B cell (primary cell): ENCODE data around the gene TPGS2. TPM values are rescaled to one million over a fixed set of nuclear protein-coding genes. Genes with fewer than 3 reads are reported as not detected.

Experiments
- ATAC-seq: fragments of 200-7000 bp; cut with Tn5 transposase; one replicate; pipeline ENCODE4 v1.10.0; 2021; ENCODE audit warnings: low read depth, mild to moderate bottlenecking, moderate number of reproducible peaks, moderate library complexity
- CTCF ChIA-PET: fragments of 350-600 bp; sonication (Branson Sonifier 250); formaldehyde crosslinking; loops from one replicate; lab custom pipeline; 2021; ENCODE audit warnings: antibody characterized with exemption, inconsistent platforms; lab: Charles Lee
- POLR2A ChIA-PET: fragments of 350-600 bp; sonication (Branson Sonifier 250); formaldehyde crosslinking; loops from one replicate; lab custom pipeline; 2021; ENCODE audit warnings: antibody characterized with exemption; lab: Charles Lee
- DNase-seq: peaks from one replicate; pipeline ENCODE4 v3.0.0; 2013
- H2AFZ ChIP-seq: 2 replicates; pipeline ENCODE4 v1.6.1; 2012; ENCODE audit warnings: mild to moderate bottlenecking, low read depth, low read length; ENCODE audit not compliant: insufficient read depth, poor library complexity, severe bottlenecking
- H3K27ac ChIP-seq, 2 donors: 1 replicate in 1 of 2; 2 replicates in 1 of 2; pipeline ENCODE4 v1.5.1; 2012 to 2013; ENCODE audit warnings: low read length in 2 of 2, mild to moderate bottlenecking in 2 of 2, moderate library complexity in 1 of 2
- H3K27me3 ChIP-seq, 4 experiments: fragments of 200-600 bp in 1 of 4; sonication (generic) in 1 of 4; replicated peaks in 1 of 4; 1 replicate in 2 of 4; 2 replicates in 2 of 4; pipeline versions ENCODE4 v1.6.1 to v1.7.0; 2013 to 2016; ENCODE audit warnings: low read length in 3 of 4, mild to moderate bottlenecking in 2 of 4, mixed read lengths in 1 of 4, moderate library complexity in 1 of 4; ENCODE audit not compliant: insufficient read depth in 4 of 4, control insufficient read depth in 3 of 4; ENCODE audit errors: control extremely low read depth in 1 of 4
- H3K36me3 ChIP-seq, 2 experiments: replicated peaks in 1 of 2; 1 replicate in 1 of 2; 2 replicates in 1 of 2; pipeline versions ENCODE4 v1.6.1 to v1.7.1; 2013; ENCODE audit warnings: low read length in 1 of 2; ENCODE audit not compliant: insufficient read depth in 2 of 2, control insufficient read depth in 1 of 2; ENCODE audit errors: control extremely low read depth in 1 of 2, extremely low read depth in 1 of 2
- H3K4me1 ChIP-seq, 2 donors: fragments of 200-600 bp in 1 of 2; sonication (generic) in 1 of 2; 1 replicate in 1 of 2; 2 replicates in 1 of 2; pipeline versions ENCODE4 v1.5.1 to v1.6.1; 2013 to 2017; ENCODE audit warnings: low read length in 2 of 2; ENCODE audit not compliant: control insufficient read depth in 2 of 2, insufficient read depth in 2 of 2
- H3K4me2 ChIP-seq: replicated peaks from 2 replicates; pipeline ENCODE3; 2012; ENCODE audit warnings: mild to moderate bottlenecking, low read depth, low read length; ENCODE audit not compliant: poor library complexity, severe bottlenecking
- H3K4me3 ChIP-seq, 5 experiments: fragments of 200-600 bp in 1 of 5; sonication (generic) in 1 of 5; 1 replicate in 3 of 5; 2 replicates in 2 of 5; pipeline versions ENCODE4 v1.5.1 to v1.7.0; 2011 to 2016; ENCODE audit warnings: low read length in 4 of 5, mild to moderate bottlenecking in 4 of 5, low read depth in 2 of 5, control low read depth in 1 of 5, moderate library complexity in 1 of 5; ENCODE audit not compliant: insufficient read depth in 1 of 5; ENCODE audit errors: control extremely low read depth in 1 of 5, extremely low read depth in 1 of 5
- H3K79me2 ChIP-seq: fragments of 200-600 bp; sonication (generic); one replicate; pipeline ENCODE4 v1.6.0; 2016; ENCODE audit warnings: low read length; ENCODE audit not compliant: control insufficient read depth, insufficient read depth
- H3K9ac ChIP-seq: fragments of 200-600 bp; sonication (generic); 2 replicates; pipeline ENCODE4 v1.6.1; 2017; ENCODE audit warnings: mild to moderate bottlenecking, low read length, moderate library complexity
- H3K9me3 ChIP-seq, 3 donors: one replicate each; pipeline versions ENCODE4 v1.6.1 to v1.7.1; 2013; ENCODE audit warnings: low read length in 2 of 3; ENCODE audit not compliant: control insufficient read depth in 2 of 3, insufficient read depth in 1 of 3; ENCODE audit errors: control extremely low read depth in 1 of 3
- H4K20me1 ChIP-seq: 2 replicates; pipeline ENCODE4 v1.6.0; 2012; ENCODE audit warnings: mild to moderate bottlenecking, low read length; ENCODE audit not compliant: insufficient read depth, control insufficient read depth, poor library complexity, severe bottlenecking
- H3K27ac Mint-ChIP-seq: one replicate; pipeline ENCODE4 v1.8.0; 2021; ENCODE audit warnings: mixed read lengths
- H3K27me3 Mint-ChIP-seq: one replicate; pipeline ENCODE4 v1.8.0; 2021; ENCODE audit warnings: mixed read lengths
- H3K4me1 Mint-ChIP-seq: one replicate; pipeline ENCODE4 v1.8.0; 2021; ENCODE audit warnings: mixed read lengths
- H3K4me3 Mint-ChIP-seq: one replicate; pipeline ENCODE4 v1.8.0; 2021; ENCODE audit warnings: mixed read lengths
- H3K9me3 Mint-ChIP-seq: one replicate; pipeline ENCODE4 v1.8.0; 2022; ENCODE audit warnings: mixed read lengths; ENCODE audit not compliant: insufficient read depth
- EZH2 ChIP-seq: IDR thresholded peaks from 2 replicates; pipeline ENCODE4 v1.6.1; 2012; ENCODE audit warnings: borderline replicate concordance, low read depth, mild to moderate bottlenecking, moderate library complexity, low read length; ENCODE audit not compliant: insufficient read depth, poor library complexity, severe bottlenecking
- WGBS: methylation state at CpG from one replicate; pipeline ENCODE4 v1.1.5; 2013; ENCODE audit warnings: missing lambda C conversion rate; ENCODE audit not compliant: insufficient coverage; 5-methylcytosine and 5-hydroxymethylcytosine counted together
- intact Hi-C: fragments of 100-400 bp; cut with micrococcal nuclease; formaldehyde crosslinking; loops from one replicate; pipeline ENCODE4 v1.10.0; 2022
- polyA plus RNA-seq: library from polyadenylated mRNA; depleted of rRNA; stranded (reverse); fragments of >200 nt; gene quantifications from 2 replicates; pipeline ENCODE4 v1.2.3, GENCODE V29; 2012
- total RNA-seq, 2 donors: library from RNA; stranded (reverse); fragments of 120-200 nt in 1 of 2; gene quantifications; 1 replicate in 1 of 2; 2 replicates in 1 of 2; pipeline versions ENCODE4 v1.2.3 to v1.2.4, GENCODE V29; 2013 to 2022
- TF ChIP-seq, protein P1 (sequence below): fragments of 200-600 bp; IDR thresholded peaks from one replicate; pipeline ENCODE4 v1.8.0; 2022; ENCODE audit warnings: antibody characterized with exemption, mild to moderate bottlenecking

TPGS2 gene
- total and polyA plus RNA-seq, 2 donors (not counting 1 experiment from before 2014, with no cell fraction given), result 45.2 to 50.9 TPM

GRCh38 chr18:36872329-36872728, 43.5 kb upstream of the TPGS2 start:
- ATAC-seq, result no peak
- Mint-ChIP-seq H3K9me3 (peaks cover 2% of the 10 kb centered on the region), H3K27ac (no peak overlapping the region), H3K27me3 (no peaks in the 10 kb centered on the region), H3K4me3 (no peak overlapping the region), H3K4me1 (peaks cover 7% of the 10 kb centered on the region)
- DNase-seq, result no peak
- intact Hi-C loops, result no loop called here
- H3K9ac ChIP-seq, result no peak overlapping the region
- no peaks in the 10 kb centered on the region for H4K20me1 ChIP-seq
- no peak overlapping the region for H3K27ac ChIP-seq
- TF ChIP-seq, protein P1, sequence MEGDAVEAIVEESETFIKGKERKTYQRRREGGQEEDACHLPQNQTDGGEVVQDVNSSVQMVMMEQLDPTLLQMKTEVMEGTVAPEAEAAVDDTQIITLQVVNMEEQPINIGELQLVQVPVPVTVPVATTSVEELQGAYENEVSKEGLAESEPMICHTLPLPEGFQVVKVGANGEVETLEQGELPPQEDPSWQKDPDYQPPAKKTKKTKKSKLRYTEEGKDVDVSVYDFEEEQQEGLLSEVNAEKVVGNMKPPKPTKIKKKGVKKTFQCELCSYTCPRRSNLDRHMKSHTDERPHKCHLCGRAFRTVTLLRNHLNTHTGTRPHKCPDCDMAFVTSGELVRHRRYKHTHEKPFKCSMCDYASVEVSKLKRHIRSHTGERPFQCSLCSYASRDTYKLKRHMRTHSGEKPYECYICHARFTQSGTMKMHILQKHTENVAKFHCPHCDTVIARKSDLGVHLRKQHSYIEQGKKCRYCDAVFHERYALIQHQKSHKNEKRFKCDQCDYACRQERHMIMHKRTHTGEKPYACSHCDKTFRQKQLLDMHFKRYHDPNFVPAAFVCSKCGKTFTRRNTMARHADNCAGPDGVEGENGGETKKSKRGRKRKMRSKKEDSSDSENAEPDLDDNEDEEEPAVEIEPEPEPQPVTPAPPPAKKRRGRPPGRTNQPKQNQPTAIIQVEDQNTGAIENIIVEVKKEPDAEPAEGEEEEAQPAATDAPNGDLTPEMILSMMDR, result no peak
- TF ChIP-seq EZH2, result no peak
- H3K4me1 ChIP-seq, result peaks cover 0 to 3% of the 10 kb centered on the region in 2 donors
- peaks cover 0 to 5% (median 0%) of the 10 kb centered on the region in 3 donors for H3K9me3 ChIP-seq
- H2AFZ ChIP-seq, result no peak overlapping the region
- ChIA-PET CTCF (no interaction called here), POLR2A (no interaction called here)
- no peaks in the 10 kb centered on the region for H3K27me3 ChIP-seq
- H3K36me3 ChIP-seq, result no peaks in the 10 kb centered on the region
- no peak overlapping the region for H3K4me2 ChIP-seq
- H3K4me3 ChIP-seq, result no peak overlapping the region
- no peaks in the 10 kb centered on the region for H3K79me2 ChIP-seq

GRCh38 chr18:36871801-36872200, 43.0 kb upstream of the TPGS2 start:
- Histone ChIP-seq H3K4me2 (no peak overlapping the region), H3K36me3 (no peaks in the 10 kb centered on the region), H3K9me3 (peaks cover 0 to 5% (median 0%) of the 10 kb centered on the region in 3 donors), H3K4me3 (no peak overlapping the region), H3K27me3 (no peaks in the 10 kb centered on the region), H2AFZ (no peak overlapping the region), H3K79me2 (no peaks in the 10 kb centered on the region), H3K4me1 (peaks cover 0 to 3% of the 10 kb centered on the region in 2 donors), H4K20me1 (no peaks in the 10 kb centered on the region), H3K27ac (no peak overlapping the region), H3K9ac (no peak overlapping the region)
- POLR2A ChIA-PET, result no interaction called here
- Mint-ChIP-seq H3K4me3 (no peak overlapping the region), H3K27me3 (no peaks in the 10 kb centered on the region), H3K9me3 (peaks cover 2% of the 10 kb centered on the region), H3K27ac (no peak overlapping the region), H3K4me1 (peaks cover 7% of the 10 kb centered on the region)
- ATAC-seq (no peak), DNase-seq (no peak)
- CTCF ChIA-PET, result no interaction called here
- TF ChIP-seq, protein P1, result no peak
- intact Hi-C loops, result no loop called here
- 100% methylated on average over 1 of the region's 3 CpGs for WGBS
